Fibroblast of pulmonary artery (primary cell): ENCODE data around the gene PTPN4.
A peak's percentile ranks its signal among the peaks of the same experiment; 100 is the strongest.

Source experiments
- DNase-seq: peaks from one replicate; pipeline ENCODE4 v3.0.0-alpha.2; 2010; ENCODE audit warnings: low read depth
- H3K4me3 ChIP-seq: replicated peaks from 2 replicates; pipeline ENCODE4 v1.5.1; 2011; ENCODE audit warnings: low read depth, mild to moderate bottlenecking, control low read depth, low read length, moderate library complexity
- TF ChIP-seq, protein P1 (sequence below): IDR thresholded peaks from 2 replicates; pipeline ENCODE4 v1.5.1; 2011; ENCODE audit warnings: mild to moderate bottlenecking, control low read depth, low read length, inconsistent platforms; ENCODE audit errors: missing control alignments

Gene PTPN4

DNA sequence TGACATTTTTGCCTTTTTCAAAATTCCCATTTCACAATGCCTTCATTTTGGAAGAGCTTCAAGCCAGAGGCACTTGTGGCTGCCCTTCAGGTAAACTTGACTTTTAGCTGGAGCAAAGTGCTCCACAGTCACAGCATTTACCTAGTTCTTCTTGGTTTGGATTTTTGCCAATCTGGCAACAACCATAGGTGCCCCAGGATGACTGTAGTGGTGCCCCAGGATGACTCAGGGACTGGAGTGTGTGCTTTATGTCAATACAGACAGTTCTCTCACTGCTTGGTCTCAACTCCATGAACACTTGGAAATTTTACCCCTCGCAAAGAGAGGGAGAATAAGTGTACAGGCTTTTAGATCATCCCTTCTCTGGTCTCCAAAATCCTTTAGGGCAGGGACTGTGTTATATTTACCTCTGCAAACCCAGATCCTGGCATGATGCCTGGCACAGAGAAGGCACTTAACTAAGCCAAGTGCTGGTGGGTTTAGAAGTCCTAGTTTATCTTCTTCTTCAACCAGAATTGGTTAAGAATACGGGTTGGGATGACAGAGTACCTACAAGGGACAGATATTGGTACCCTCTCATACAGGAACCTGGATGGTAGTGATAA is 15.3 kb upstream of the PTPN4 start:
- TF ChIP-seq, protein P1, sequence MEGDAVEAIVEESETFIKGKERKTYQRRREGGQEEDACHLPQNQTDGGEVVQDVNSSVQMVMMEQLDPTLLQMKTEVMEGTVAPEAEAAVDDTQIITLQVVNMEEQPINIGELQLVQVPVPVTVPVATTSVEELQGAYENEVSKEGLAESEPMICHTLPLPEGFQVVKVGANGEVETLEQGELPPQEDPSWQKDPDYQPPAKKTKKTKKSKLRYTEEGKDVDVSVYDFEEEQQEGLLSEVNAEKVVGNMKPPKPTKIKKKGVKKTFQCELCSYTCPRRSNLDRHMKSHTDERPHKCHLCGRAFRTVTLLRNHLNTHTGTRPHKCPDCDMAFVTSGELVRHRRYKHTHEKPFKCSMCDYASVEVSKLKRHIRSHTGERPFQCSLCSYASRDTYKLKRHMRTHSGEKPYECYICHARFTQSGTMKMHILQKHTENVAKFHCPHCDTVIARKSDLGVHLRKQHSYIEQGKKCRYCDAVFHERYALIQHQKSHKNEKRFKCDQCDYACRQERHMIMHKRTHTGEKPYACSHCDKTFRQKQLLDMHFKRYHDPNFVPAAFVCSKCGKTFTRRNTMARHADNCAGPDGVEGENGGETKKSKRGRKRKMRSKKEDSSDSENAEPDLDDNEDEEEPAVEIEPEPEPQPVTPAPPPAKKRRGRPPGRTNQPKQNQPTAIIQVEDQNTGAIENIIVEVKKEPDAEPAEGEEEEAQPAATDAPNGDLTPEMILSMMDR: no peak
- no peak overlapping the region for H3K4me3 ChIP-seq
- DNase-seq: peak; percentile 30

DNA sequence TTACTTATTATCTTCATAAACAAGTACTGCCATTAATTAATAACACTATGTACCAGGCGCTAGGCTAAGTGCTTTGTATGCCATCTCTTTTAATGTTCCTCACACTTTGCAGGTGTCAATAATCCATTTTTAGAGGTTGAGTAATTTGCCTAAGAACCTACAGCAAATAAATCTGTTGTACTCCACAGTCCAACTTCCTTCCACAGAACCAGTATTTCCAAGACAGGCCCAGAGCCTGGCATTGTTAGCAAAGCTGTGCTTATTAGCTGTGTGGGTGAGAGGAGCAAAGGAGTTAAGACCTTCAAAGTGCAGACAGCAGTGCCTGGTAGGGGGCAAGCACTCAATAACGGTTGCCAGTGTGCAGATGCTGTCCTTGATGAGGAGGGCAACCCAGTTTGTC is 14.2 kb upstream of the PTPN4 start:
- TF ChIP-seq, protein P1: no peak
- no peak overlapping the region for H3K4me3 ChIP-seq
- no peak for DNase-seq

DNA sequence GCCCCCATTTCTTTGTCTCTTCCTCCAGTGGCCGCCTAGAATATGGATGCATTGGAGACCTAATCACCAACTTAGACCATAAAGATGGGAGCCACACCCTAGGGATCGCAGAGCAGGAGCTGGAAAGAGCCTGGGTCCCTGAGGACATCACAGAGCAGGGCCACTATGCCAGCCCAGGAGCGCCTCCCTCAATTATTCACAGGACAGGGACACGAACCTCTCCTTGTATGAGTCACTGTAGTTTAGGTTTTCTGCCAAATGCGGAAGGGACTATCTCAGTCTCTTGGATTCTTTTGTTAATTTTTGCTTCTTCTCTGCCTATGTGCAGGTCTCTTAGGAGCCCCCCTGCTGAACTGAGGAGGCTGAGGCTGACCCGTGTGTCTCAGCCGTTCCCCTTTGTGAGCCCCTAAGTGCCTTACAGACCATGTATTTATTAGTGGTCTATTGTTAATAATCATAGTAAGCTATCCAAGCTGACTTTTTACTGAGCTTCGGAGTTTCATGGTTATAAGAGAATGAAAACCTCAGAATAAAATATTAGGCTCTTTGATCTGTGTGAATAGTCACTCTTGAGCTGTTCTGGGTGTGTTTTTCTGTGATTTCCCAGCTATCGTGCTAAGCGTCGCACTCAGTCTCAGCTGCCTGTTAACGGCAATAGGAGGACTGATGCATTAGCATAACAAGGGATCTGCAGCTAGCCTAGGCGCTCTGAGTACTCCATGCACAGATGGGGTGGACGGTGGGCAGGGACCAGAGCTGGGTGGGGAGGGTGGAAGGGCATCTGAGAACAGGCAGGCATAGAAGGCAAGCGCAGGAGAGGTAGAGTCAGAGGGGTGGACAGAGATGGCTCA is 12.7 kb upstream of the PTPN4 start:
- peak; percentile 28 for DNase-seq

DNA sequence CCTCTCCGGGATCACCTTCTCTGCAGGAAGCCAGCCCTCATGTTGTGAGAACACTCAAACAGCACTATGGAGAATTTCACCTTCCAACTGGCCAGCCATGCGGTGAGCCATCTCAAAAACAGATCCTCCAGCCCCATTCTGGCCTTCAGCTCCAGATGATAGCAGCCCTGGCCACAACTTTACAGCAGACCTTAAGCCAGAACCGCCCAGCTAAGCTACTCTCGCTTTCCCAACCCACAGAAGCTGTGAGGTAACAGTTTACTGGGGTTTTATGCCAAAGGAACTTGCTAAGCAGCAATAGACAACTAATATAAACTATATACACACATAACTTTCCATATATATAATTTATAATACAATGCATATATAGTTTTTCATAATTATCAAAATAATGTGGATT is 11.6 kb upstream of the PTPN4 start:
- TF ChIP-seq, protein P1: no peak
- DNase-seq: peak; percentile 19
- H3K4me3 ChIP-seq: no peak overlapping the region

More for the DNA sequence above, 12.7 kb upstream of the PTPN4 start:
- TF ChIP-seq, protein P1: no peak
- H3K4me3 ChIP-seq: no peak overlapping the region

DNA sequence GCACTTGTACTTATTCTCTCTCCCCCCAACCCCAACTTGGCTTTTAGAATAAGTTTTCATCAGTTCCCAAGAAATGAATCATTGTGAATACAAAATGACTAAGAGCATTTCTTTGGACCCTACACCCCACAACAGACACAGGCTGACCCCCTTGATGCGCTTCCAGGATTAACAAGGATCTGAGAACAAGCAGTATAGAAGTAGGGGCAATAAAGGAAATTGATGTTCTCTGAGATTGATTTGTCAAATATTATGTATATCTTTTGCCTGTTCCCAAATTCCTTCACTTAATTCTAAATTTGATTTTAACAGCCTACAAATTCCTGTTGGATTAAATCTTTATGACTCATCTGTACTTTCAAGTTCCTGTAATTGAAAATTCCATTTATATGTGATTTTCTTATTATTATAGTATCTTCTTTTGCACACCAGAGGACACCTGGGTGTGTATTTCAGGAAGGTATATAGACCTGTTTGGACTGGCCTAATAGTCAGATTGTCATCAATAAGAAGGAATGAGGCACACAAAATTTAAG is 10.2 kb upstream of the PTPN4 start:
- no peak overlapping the region for H3K4me3 ChIP-seq
- peak; percentile 28 for DNase-seq
- TF ChIP-seq, protein P1: no peak

DNA sequence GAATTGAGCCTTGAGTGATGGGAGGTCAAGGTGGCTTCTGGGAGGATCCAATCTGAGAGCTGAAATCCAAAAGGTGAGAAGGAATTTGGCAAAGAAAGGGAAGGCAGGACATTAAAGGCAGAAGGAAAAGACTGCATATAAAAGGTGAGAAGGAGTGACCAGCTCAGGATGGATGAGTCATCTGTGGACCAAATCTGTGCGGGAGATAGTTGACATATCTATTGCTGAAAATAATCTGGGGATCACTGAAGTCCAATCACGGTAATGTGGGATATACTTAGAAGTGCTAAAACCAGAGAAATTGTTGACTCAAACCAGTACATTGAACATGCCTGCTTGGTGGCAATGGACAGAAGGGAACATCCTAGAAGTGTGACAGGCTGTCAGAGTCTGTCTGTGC is 8.0 kb upstream of the PTPN4 start:
- TF ChIP-seq, protein P1: no peak
- DNase-seq: no peak
- no peak overlapping the region for H3K4me3 ChIP-seq
